NOMO-1 treated with dmso at 0.1 percent for 144 hours (cell line): ENCODE measurements around the gene PMAIP1.
A peak's percentile ranks its signal among the peaks of the same experiment; 100 is the strongest.

Experiments
- DNase-seq: peaks from one replicate; lab custom pipeline; 2025; ENCODE audit not compliant: unreplicated experiment; lab: John Stamatoyannopoulos, UW

PMAIP1 gene

DNA sequence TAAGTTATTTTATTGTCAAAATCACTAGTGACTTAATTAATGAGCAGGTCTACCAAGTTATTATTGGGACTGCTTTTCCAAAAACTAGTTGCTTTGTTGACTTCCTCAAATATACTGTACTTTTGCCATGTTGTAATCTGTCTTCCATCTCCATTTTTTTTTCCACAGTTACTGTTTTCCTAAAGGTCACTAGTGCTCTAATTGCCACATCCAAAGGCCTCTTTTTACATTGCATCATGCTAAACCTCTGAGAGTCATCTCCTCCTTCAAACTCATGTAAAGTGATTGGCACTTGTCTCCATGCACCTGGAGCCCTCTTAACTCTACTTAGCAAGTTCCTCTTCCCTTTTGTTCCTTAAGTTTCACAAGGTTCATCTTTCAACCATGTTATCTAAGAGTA is 11.8 kb downstream of the PMAIP1 start:
- peak; percentile 90 for DNase-seq

DNA sequence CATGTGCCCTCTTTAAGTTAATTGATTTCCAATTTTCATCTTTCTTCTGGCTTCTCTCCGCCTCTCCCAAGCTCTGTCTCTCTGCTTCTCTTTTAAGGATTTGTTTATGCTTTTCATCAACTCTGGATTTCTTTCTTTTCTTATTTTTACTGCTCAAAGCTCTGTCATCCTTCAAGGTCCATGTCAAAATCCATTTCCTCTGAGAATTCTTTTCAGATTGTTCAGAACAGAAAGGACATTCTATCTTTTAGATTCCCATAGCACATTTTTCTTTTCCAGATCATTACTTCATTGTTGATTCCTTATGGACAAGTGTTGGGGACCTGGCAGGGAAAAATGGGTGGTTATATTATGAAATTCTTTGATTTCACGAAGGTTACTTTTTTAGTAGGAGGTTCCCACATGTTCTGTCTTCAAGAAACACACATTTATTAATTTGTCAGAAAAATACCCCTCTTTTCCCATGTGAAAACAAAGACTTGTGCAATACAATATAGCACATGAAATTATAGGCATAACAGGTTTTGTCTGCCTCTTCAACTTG is 12.3 kb downstream of the PMAIP1 start:
- DNase-seq: no peak

DNA sequence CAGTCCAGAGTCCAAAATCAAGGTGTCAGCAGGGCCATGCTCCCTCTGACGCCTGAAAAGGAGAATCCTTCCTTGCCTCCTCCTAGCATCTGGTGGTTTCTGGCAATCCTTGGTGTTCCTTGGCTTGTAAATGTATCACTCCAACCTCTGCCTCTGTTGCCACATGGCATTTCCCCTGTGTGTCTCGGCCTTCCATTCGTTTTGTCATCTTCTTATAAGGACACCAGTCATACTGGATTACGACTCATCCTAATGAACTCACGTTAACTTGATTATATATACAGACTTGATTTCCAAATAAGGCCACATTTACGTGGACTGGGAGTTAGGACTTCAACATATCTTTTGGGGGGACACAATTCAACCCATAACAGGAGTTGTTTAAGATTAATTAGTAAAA is 15.8 kb downstream of the PMAIP1 start:
- DNase-seq: no peak

DNA sequence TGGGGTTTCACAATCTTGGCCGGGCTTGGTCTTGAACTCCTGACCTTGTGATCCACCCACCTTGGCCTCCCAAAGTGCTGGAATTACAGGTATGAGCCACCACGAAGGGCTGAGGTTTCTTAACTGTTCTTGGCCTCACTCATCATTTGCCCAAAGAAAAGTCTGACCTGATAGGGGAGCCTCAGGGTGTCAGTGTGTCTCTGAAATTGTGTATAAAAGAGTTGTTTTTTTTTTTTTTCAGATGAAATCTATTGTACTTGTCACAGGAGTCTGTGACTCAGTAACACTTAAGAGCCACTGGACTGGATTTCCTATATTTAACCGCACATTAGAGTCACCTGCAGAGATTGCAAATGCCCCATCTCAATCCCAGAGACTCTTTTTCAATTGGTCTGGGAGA is 16.9 kb downstream of the PMAIP1 start:
- no peak for DNase-seq

DNA sequence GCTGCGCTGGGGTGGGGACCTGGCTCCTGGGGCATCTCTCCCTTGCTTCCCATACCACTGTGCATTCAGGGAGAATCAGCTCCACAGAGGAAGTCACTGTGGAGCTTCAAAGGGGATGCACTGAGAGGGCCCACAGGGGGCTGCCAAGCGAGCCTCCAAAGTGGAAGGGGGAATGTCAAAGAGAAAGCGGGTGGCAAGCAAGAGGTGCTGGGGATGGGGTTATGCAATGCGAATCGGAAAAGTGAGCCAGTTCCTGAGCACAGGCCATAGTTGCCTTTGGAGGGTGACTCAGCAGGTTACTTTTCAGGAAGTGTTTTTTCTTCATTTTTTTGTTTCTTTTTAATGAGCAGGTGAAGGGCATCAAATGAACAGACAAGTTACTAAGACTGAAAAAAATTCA is 17.6 kb downstream of the PMAIP1 start:
- DNase-seq: peak; percentile 72

DNA sequence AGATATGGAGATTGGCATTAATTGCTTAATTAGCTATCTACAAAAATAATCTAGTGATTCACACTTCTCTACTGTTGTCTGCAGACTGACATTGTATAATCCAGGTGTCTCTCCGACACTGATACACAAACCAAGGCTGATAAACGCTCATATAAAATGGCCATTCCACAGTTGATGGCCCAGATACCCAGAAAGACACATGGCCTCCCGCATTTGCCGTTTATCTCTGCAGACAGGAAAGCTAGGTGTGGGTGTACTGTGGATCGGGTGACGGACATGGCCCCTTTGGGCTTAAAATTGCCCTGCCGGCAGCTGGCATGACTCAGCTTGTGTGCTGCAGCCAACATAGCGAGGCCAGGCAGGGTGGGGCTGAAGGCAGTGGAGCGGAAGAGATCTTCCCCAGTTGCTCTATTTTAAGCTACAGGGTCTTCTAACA is 18.5 kb downstream of the PMAIP1 start:
- peak; percentile 74 for DNase-seq

DNA sequence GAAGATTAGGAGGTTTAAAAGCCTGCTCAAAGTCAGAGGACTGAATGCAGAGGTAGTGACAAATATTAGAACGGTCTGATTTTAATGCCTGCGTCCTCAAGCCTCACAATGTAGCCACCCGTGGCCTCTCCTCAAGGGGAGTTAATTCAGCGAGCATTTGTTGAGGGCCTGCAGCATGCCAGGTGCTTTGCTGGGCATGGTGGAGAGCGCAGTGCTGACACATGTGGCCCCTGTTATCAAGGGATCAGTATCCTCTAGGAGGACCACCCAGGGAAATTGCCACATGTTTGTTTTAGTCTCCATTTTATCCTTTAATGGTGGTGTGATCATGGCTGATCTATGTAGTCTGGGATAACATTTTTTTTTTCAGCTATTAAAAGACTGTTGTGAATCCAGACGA is 19.2 kb downstream of the PMAIP1 start:
- DNase-seq: no peak

DNA sequence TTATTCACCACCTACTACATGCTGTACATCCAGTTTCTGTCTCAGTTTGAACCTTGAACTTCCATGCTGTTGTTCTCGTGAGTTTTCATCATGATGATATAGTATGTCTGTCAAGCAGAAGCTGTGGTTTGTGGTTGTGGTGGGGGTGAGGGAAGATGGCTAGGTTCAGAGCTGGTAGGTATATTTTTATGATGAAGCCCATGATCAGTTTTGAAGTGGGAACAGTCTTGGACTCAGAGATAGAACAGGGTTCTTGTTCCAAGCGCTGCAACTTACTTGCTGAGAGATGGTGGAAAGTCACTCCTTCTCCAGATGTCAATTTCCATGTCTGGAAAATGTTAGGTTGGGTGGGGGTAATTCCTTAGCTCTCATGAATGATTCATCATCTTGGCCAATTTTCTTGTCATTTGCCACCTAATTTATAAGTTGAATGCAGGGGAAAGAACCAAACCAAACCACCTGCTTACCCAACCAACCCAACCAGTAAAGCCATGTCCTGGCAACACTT is 21.6 kb downstream of the PMAIP1 start:
- peak; percentile 90 for DNase-seq

DNA sequence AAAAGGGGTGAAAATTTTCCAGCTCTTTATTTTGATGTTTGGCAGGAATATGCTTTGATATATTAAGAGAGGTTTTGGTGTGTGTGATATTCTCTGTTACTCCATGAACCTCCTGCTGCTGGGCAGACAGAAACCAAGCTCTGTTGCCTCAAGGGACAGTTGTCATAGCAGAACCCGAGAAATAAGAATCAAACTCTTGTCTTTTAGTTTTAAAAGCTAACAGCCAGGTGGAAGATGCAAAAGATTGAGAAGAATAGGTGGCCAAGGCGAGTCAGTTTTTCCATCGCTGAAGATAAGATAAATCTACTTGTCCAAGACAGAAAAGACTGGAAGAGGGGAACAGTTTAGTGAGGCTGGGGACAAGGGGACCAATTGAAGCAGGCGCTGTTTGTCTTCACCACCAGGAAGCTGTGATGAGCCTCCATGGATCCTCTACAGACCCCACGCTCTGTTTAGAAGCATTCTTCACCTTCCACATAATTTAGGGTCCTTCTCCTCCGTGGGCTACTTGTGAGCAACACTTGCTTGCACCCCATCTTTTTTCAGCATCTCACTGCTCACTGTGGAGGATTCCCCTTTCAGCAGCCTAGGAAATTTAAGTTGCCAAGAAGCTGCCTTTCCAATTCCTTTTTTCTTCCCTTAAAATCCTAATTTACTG is 23.9 kb downstream of the PMAIP1 start:
- DNase-seq: no peak

DNA sequence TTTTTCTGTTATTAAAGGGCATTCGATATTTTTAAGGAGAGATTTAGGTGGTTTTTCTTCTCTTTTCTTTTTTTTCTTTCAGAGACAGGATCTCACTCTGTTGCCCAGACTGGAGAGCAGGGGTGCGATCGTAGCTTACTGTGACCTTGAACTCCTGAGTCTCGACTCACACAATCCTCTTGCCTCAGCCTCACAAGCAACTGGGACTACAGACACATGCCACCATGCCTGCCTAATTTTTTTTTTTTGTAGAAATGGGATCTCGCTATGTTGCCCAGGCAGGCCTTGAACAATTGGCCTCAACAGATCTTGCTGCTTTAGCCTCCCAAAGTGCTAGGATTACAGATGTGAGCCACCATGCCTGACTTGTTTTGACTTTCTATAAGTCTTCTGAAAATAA is 26.3 kb downstream of the PMAIP1 start:
- DNase-seq: no peak

DNA sequence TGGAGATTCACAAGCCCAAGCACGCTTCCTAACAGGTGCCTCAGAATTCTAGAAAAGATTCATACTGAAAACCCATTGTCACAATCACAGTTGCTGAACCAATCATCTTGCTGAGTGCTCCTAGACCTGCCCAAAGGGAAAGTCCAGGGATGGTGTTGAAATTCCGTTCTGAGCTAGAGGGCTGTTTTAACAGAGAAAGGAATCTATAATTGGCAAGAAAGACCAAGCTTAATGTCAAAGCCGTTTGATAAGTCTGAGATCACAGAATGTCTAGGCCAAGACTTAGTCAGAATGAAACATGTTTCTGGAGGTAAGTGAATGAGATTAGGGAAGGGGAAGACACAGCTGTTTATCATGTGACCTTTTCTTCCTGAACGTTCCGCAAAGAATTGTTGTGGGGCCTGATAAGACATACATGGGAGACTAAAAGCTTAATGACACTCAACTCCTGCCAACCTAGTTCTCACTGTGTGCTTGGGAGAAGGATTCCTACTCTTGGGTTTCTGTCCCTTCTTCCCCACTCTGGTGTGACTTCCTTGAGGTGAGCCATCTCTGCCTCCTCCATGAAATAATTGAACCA is 27.5 kb downstream of the PMAIP1 start:
- DNase-seq: no peak

DNA sequence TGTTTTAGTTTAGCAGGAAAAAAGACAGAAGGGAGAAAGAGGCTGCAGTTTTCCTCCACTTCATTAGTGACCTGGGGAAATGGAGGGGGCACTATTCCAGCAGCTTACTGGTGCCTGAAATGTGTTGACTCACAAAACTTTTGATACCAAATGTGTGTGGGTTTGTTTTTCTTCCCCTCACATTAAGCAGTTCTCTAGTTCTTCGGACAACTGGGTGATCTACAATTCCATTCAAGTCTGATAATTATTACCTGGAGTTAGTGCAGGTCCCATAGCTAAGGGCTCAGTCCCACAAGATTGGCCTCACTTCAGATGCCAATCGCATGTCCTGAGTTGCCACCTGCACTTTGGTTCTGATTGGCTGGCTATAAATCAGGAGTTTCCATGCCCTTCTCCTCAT is 28.4 kb downstream of the PMAIP1 start:
- DNase-seq: no peak

DNA sequence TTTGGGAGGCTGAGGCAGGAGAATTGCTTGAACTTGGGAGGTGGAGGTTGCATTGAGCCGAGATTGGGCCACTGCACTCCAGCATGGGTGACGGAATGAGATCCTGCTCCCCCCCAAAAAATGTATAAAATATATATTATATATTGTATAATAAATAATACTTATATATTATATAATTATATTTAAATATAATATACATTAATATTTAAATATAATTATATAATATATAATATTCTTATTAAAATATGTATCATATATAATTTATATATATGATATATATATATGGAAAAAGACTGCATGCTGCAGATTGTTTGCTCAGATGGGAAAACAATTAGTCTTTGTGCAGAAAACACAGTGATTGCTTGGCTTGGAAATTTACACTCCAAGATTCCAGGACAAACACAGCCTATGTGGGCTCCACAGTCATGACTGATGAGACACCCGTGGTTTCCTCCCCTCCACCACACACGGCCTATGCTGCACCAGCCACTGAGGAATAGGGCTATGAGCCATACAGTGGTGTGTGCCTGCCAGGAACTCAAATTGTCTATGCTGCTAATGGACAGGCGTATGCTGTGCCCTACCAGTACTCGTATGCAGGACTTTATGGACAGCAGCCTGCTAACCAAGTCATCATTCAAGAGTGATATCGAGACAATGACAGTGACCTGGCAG is 30.0 kb downstream of the PMAIP1 start:
- no peak for DNase-seq

DNA sequence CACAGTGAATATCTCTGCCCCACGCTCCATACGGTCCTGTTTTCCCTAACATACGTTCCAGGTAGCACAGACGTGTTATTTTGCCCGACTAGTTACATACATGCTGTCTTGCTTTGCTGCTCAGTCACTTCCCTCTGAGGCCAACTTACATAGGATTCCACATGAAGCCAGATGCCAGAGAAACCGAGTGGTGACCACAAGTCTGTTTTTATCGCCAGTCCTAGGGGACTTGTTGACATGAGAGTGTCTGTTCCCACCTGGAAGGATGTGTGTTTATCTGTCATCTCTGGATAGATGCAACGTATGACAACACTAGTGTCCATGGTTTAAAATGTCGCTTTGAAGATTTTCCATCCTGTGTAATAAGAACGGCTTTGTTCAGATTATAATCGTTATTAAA is 32.6 kb downstream of the PMAIP1 start:
- DNase-seq: no peak

DNA sequence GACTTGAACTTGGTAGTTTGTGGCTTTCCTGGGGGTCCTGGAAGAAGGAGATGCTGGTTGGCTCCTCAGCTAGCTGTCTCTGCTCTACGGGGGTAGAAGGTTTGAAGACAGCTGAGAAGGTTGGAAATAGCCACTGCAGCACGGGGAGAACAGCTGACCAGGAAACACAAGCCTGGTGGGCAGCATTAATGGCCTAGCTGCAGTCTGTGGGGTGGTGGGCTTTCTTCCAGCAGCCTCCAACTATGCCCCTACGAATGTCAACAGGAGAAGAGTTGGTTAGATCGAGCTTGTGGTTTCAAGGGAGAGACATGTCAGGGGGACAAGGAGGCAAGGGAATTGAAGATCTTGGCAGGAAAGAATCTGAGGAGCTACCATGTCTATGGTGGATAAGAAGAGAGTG is 38.9 kb downstream of the PMAIP1 start:
- DNase-seq: no peak

DNA sequence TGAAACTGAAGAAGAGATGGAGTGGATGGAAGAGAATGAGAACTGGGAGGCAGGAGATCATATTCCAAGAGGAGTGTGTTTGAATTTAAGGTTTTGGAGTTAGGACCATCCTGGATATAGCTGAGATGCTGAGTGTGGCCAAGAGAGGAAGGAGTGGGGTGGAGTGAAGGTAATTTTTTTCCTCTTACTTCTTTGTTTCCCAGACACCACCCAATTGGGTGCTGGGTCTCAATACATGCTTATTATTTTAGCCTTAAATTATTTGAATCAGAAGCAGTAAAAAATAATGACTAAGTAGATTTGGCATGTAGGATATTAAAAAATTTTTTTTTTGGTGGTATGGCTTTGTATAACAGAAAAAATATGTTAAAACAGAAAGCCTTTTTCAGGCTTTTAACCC is 39.3 kb downstream of the PMAIP1 start:
- no peak for DNase-seq

DNA sequence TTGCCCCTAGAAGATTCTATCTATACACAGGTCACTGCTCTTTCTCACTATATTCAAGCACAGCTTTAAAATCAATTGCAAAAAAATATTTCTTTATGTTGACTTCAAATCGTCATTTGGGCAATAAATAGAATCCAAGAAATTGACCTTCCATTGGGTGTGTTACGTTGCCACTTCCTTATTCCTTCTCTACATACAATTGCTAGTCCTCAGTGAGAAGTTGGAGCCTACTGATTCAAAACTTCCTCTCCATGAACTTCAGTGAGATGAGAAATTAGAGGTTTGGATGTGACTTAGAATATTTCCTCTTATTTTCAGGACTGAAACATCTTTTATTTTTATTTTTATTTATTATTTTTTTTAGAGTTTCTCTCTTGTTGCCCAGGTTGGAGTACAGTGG is 40.3 kb downstream of the PMAIP1 start:
- no peak for DNase-seq

DNA sequence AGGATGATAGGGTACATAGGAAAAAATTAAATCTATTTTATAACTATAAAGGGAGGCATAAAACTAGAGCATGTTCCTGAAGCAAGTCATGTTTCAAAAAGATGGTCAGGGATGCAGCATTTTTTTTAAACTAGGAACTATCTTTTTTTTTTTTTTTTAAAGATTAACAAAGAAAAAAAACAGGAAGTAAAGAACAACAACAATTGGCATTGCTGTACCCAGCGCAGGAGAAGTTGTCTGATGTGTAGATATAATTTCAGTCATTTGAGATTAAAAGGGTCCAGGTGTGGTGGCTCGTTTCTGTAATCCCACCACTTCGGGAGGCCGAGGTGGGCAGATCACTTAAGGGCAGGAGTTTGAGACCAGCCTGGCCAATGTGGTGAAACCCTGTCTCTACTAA is 41.5 kb downstream of the PMAIP1 start:
- no peak for DNase-seq

DNA sequence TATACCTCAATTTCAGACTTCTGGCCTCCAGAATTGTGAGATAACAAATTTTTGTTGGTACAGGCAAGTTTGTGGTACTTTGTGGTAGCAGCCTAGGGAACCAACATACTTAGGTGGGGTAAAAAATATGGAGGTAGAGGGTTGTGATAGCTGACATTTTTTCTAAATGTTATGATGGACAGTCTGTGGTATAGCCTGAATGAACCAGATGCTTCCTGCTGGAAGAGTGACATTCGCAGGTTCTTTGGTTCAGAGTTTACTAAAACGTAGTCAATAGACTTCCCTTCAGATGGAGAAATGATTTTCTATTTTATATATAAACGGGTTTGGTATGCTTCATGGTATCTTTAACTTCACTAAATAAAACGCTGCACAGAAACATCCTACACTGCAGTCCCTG is 42.8 kb downstream of the PMAIP1 start:
- no peak for DNase-seq

DNA sequence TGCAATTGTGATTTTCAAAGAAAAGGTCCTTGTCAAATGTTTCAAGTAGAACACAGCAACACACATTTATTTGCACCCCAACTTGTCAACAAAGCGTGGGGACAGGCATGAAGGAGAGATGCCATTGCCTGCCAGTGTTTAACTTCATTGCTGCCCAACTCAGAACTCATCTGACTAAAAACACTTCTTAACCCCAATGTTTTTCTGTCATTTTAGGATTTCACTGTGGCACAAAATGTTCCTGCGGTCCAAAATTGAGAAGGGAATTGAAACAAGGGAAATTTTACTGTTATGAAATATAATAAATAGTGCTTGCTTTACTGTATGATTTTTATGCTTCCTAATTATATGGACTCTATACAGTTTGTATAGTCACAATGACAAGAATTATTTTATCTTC is 45.7 kb downstream of the PMAIP1 start:
- DNase-seq: no peak

DNA sequence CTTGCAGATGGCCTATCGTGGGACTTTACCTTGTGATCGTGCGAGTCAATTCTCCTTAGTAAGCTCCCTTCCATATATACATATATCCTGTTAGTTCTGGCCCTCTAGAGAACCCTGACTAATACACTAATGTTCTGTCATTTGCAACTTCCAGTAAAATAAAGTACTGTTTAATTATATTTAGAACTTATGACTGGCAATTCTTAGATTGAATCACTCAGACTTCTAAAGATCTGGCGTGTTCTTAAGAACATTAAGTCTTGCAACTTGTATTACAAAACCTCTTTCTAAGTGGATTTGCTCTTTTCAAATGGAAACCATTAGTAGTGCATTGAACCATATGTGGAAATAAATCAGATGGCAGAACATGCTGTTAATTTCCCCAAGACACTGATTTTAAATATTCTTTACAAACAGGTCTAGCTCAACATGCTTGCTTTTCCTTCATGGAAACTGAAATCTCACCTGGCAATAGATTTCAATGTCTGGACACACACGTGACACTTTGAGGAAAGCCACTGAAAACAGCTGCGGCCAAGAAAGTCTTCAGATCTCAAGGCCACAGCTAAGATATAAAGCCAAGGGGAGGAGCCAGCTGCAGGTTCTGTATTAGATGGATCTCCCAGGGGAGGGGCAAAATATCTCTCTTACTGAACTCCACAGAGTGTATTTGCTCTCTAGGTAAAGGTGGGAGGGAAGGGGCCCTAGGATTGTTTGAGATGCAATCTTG is 50.6 kb downstream of the PMAIP1 start:
- no peak for DNase-seq

DNA sequence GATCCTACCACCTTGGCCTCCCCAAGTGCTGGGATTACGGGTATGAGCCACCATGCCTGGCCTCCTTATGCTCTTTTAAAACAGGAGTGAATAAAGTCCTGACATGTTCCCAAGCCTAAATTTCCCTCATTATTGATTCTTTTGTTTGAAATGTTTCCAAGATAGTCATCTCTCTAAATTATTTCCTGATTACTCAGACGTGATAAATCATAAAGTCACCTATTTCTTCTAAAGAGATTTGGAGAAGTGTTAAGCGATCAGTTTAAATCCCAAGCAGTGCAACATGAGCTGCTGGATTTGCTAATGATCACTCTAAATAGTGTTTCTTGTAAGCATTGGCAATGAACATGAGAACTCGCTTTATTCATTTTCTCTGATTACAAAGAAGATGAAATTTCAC is 51.8 kb downstream of the PMAIP1 start:
- no peak for DNase-seq
